Keratinocyte (primary cell): Measurements from ENCODE around the gene GPC3.
"Not testable (repeated sequence)": the region's sequence is repeated elsewhere in the genome, so short reads cannot be mapped to it uniquely, and the experiment has no call there.

Source experiments
- EZH2 ChIP-seq: IDR thresholded peaks from one replicate; pipeline ENCODE4 v1.6.1; 2012; ENCODE audit warnings: inconsistent platforms, mild to moderate bottlenecking, low read length, moderate library complexity
- TF ChIP-seq, protein P1 (sequence below), 3 experiments: IDR thresholded peaks in 1 of 3; conservative IDR thresholded peaks in 1 of 3; optimal IDR thresholded peaks in 1 of 3; 2 replicates in 2 of 3; 3 replicates in 1 of 3; pipeline versions ENCODE3 to v1.5.1; 2011; ENCODE audit warnings: low read length in 3 of 3, mild to moderate bottlenecking in 3 of 3, moderate library complexity in 2 of 3, control low read depth in 1 of 3, inconsistent platforms in 1 of 3; ENCODE audit not compliant: insufficient read depth in 2 of 3; ENCODE audit errors: extremely low read depth in 1 of 3

- TF ChIP-seq, protein P1, sequence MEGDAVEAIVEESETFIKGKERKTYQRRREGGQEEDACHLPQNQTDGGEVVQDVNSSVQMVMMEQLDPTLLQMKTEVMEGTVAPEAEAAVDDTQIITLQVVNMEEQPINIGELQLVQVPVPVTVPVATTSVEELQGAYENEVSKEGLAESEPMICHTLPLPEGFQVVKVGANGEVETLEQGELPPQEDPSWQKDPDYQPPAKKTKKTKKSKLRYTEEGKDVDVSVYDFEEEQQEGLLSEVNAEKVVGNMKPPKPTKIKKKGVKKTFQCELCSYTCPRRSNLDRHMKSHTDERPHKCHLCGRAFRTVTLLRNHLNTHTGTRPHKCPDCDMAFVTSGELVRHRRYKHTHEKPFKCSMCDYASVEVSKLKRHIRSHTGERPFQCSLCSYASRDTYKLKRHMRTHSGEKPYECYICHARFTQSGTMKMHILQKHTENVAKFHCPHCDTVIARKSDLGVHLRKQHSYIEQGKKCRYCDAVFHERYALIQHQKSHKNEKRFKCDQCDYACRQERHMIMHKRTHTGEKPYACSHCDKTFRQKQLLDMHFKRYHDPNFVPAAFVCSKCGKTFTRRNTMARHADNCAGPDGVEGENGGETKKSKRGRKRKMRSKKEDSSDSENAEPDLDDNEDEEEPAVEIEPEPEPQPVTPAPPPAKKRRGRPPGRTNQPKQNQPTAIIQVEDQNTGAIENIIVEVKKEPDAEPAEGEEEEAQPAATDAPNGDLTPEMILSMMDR (optimal IDR thresholded peaks at IDR 0.05 in 1 of 3, IDR thresholded peaks at IDR 0.05 in 1 of 3, conservative IDR thresholded peaks at IDR 0.05 in 1 of 3; ENCODE audit: extremely low read depth in 1 of 3, insufficient read depth in 2 of 3, low read length in 3 of 3) = not testable (repeated sequence)
- not testable (repeated sequence) for TF ChIP-seq EZH2
Measured at GRCh38 chrX:134015510-134015909, 30.1 kb upstream of the GPC3 start.
